Colonic mucosa (tissue), 4 donors: Measurements from ENCODE around the gene ZSCAN31. TPM values are rescaled to one million over a fixed set of nuclear protein-coding genes. Genes with fewer than 3 reads are reported as not detected.
"Not testable (repeated sequence)": the region's sequence is repeated elsewhere in the genome, so short reads cannot be mapped to it uniquely, and the experiment has no call there.

Source experiments
- DNase-seq: peaks from one replicate; pipeline ENCODE4 v3.0.0-alpha.2; 2020
- H3K27ac ChIP-seq: fragments of 200-600 bp; one replicate; pipeline ENCODE4 v1.8.0; 2021
- H3K27me3 ChIP-seq: fragments of 200-600 bp; one replicate; pipeline ENCODE4 v1.8.0; 2021
- H3K36me3 ChIP-seq: fragments of 200-600 bp; one replicate; pipeline ENCODE4 v1.8.0; 2021
- H3K4me1 ChIP-seq: fragments of 200-600 bp; one replicate; pipeline ENCODE4 v1.8.0; 2021; ENCODE audit warnings: mild to moderate bottlenecking
- H3K4me3 ChIP-seq: fragments of 200-600 bp; one replicate; pipeline ENCODE4 v1.8.0; 2021
- H3K9ac ChIP-seq, 2 donors: one replicate each; pipeline ENCODE4 v1.7.0; 2013; ENCODE audit warnings: control low read depth in 2 of 2, low read depth in 2 of 2, low read length in 2 of 2
- H3K9me3 ChIP-seq: fragments of 200-600 bp; one replicate; pipeline ENCODE4 v1.8.0; 2021
- CTCF ChIP-seq: fragments of 200-600 bp; IDR thresholded peaks from one replicate; pipeline ENCODE4 v1.8.0; 2022; ENCODE audit warnings: antibody characterized with exemption, mild to moderate bottlenecking
- intact Hi-C: fragments of 100-400 bp; cut with DNase I; formaldehyde crosslinking; loops from one replicate; pipeline ENCODE4 v1.14.1; 2022
- total RNA-seq, 2 donors: library from RNA; stranded (reverse); fragmentation: NEBNext Ultra II Directional in 1 of 2; extraction: Animal tissue kit (Norgen Biotek cat#: 25700) in 1 of 2; gene quantifications; one replicate each; pipeline ENCODE4 v1.2.1, GENCODE V29; 2021
- donor health status: healthy.
- donor health status: DM: no; HTN: no; CAD: no.
- donor health status: DM: no; HTN: no; CAD: no.

Gene ZSCAN31
- total RNA-seq, 2 donors from 2014 or later = 6.6 to 7.0 TPM

GRCh38 chr6:28312939-28313338 is 23.0 kb downstream of the ZSCAN31 start:
- H3K9ac ChIP-seq = no peak overlapping the region
- TF ChIP-seq CTCF = no peak
- intact Hi-C loops = no loop called here
- no peak overlapping the region for H3K27ac ChIP-seq
- H3K4me3 ChIP-seq = no peak overlapping the region
- DNase-seq = no peak
- no peaks in the 10 kb centered on the region for H3K9me3 ChIP-seq
- no peaks in the 10 kb centered on the region for H3K36me3 ChIP-seq
- no peaks in the 10 kb centered on the region for H3K4me1 ChIP-seq
- no peaks in the 10 kb centered on the region for H3K27me3 ChIP-seq

- no peak for TF ChIP-seq CTCF
- H3K27me3 ChIP-seq = no peaks in the 10 kb centered on the region
- H3K4me3 ChIP-seq = no peak overlapping the region
- no peaks in the 10 kb centered on the region for H3K36me3 ChIP-seq
- no peak for DNase-seq
- no peaks in the 10 kb centered on the region for H3K4me1 ChIP-seq
- H3K27ac ChIP-seq = no peak overlapping the region
- no peak overlapping the region for H3K9ac ChIP-seq
- no peaks in the 10 kb centered on the region for H3K9me3 ChIP-seq
- intact Hi-C loops = no loop called here
These were observed 24.7 kb downstream of the ZSCAN31 start for GRCh38 chr6:28311139-28311823.

- H3K4me1 ChIP-seq, H3K4me3 ChIP-seq, DNase-seq, H3K27me3 ChIP-seq, H3K9ac ChIP-seq, H3K9me3 ChIP-seq, intact Hi-C loops, H3K36me3 ChIP-seq, H3K27ac ChIP-seq: not testable (repeated sequence)
These were observed 29.6 kb downstream of the ZSCAN31 start for GRCh38 chr6:28306363-28306762.

GRCh38 chr6:28303570-28303969 is 32.4 kb downstream of the ZSCAN31 start:
- Histone ChIP-seq H3K27me3 (no peaks in the 10 kb centered on the region), H3K27ac (no peak overlapping the region), H3K9ac (no peak overlapping the region), H3K9me3 (no peaks in the 10 kb centered on the region), H3K4me3 (no peak overlapping the region), H3K4me1 (no peaks in the 10 kb centered on the region), H3K36me3 (no peaks in the 10 kb centered on the region)
- intact Hi-C loops = no loop called here
- no peak for TF ChIP-seq CTCF
- DNase-seq = no peak

GRCh38 chr6:28296520-28297060 is 39.4 kb downstream of the ZSCAN31 start:
- H3K4me3 ChIP-seq = no peak overlapping the region
- no peak overlapping the region for H3K9ac ChIP-seq
- H3K36me3 ChIP-seq = no peaks in the 10 kb centered on the region
- no peaks in the 10 kb centered on the region for H3K9me3 ChIP-seq
- no peaks in the 10 kb centered on the region for H3K27me3 ChIP-seq
- no peaks in the 10 kb centered on the region for H3K4me1 ChIP-seq
- intact Hi-C loops = no loop called here
- H3K27ac ChIP-seq = no peak overlapping the region
- DNase-seq = no peak
- TF ChIP-seq CTCF = no peak

- Histone ChIP-seq H3K27me3 (no peaks in the 10 kb centered on the region), H3K36me3 (no peaks in the 10 kb centered on the region), H3K4me3 (no peak overlapping the region), H3K27ac (no peak overlapping the region), H3K4me1 (no peaks in the 10 kb centered on the region), H3K9ac (no peak overlapping the region), H3K9me3 (no peaks in the 10 kb centered on the region)
- DNase-seq = no peak
- TF ChIP-seq CTCF = no peak
- intact Hi-C loops = no loop called here
These were observed 40.6 kb downstream of the ZSCAN31 start for GRCh38 chr6:28295326-28295725.
